ENCODE data around the gene PLA2G5. TPM values are rescaled to one million over a fixed set of nuclear protein-coding genes. Genes with fewer than 3 reads are reported as not detected.

Gene PLA2G5
- total RNA-seq, 1 experiment from 2014 or later = not detected

Other genes starting within 250 kb of the PLA2G5 start
- gene OTUD3, start 187.8 kb upstream of the PLA2G5 start, total RNA-seq (2014; rRNA removed; shearing (Covaris generic); ENCODE audit: low replicate concordance) = 3.5 and 4.1 TPM in 2 replicates
- gene PLA2G2E, start 146.6 kb upstream of the PLA2G5 start, total RNA-seq (2014; rRNA removed; shearing (Covaris generic); ENCODE audit: low replicate concordance) = not detected in 2 replicates
- gene PLA2G2A, start 90.6 kb upstream of the PLA2G5 start, total RNA-seq (2014; rRNA removed; shearing (Covaris generic); ENCODE audit: low replicate concordance) = not detected in 2 replicates
- not detected in 2 replicates for gene PLA2G2D, start 49.3 kb downstream of the PLA2G5 start, total RNA-seq (2014; rRNA removed; shearing (Covaris generic); ENCODE audit: low replicate concordance)
- not detected in 2 replicates for gene PLA2G2F, start 69.1 kb downstream of the PLA2G5 start, total RNA-seq (2014; rRNA removed; shearing (Covaris generic); ENCODE audit: low replicate concordance)
- not detected in 2 replicates for gene UBXN10, start 115.9 kb downstream of the PLA2G5 start, total RNA-seq (2014; rRNA removed; shearing (Covaris generic); ENCODE audit: low replicate concordance)
- not detected in 2 replicates for gene PLA2G2C, start 116.3 kb downstream of the PLA2G5 start, total RNA-seq (2014; rRNA removed; shearing (Covaris generic); ENCODE audit: low replicate concordance)
- gene VWA5B1, start 220.7 kb downstream of the PLA2G5 start, total RNA-seq (2014; rRNA removed; shearing (Covaris generic); ENCODE audit: low replicate concordance) = not detected in 2 replicates

All from MG63 (cell line).